ENCODE results near the gene TCEANC.

The TCEANC gene

GRCh38 chrX:13693341-13693961, 40.5 kb downstream of the TCEANC start:
- no peak for DNase-seq

GRCh38 chrX:13694359-13694758, 41.4 kb downstream of the TCEANC start:
- DNase-seq = no peak

GRCh38 chrX:13694983-13695382, 42.0 kb downstream of the TCEANC start:
- DNase-seq = no peak

- DNase-seq = no peak
Measured at GRCh38 chrX:13695601-13696115, 42.7 kb downstream of the TCEANC start.

- no peak for DNase-seq
Measured at GRCh38 chrX:13697455-13697854, 44.5 kb downstream of the TCEANC start.

GRCh38 chrX:13697976-13698375, 45.0 kb downstream of the TCEANC start:
- DNase-seq = no peak

- no peak for DNase-seq
Measured at GRCh38 chrX:13698432-13698831, 45.5 kb downstream of the TCEANC start.

GRCh38 chrX:13699183-13699826, 46.4 kb downstream of the TCEANC start:
- DNase-seq = no peak

- no peak for DNase-seq
Measured at GRCh38 chrX:13700380-13700779, 47.4 kb downstream of the TCEANC start.

GRCh38 chrX:13702111-13702789, 49.3 kb downstream of the TCEANC start:
- DNase-seq = no peak

- DNase-seq = no peak
Measured at GRCh38 chrX:13703135-13703534, 50.2 kb downstream of the TCEANC start.

- no peak for DNase-seq
Measured at GRCh38 chrX:13703589-13703988, 50.6 kb downstream of the TCEANC start.

GRCh38 chrX:13711141-13711540, 58.2 kb downstream of the TCEANC start:
- DNase-seq = no peak
